ENCODE measurements around the gene STT3B.

DNA sequence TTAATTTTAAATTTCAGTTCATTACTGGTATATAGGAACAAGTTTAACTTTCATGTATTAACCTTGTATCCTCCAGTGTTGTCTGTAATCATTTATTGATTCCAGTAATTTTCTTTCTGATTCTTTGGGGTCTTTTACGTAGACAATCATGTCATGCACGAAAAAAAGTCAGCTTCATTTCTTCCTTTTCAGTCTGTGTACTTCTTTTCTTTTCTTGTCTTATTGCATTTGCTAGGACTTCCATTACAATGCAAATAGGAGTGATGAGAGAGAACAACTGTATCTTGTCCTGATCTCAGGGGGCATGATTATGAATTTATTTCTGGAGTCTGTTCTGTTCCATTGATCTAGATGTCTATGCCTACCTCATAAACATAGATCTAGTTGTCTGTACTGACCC is 56.5 kb downstream of the STT3B start:
- no peak for TF ChIP-seq POLR2A (IDR thresholded peaks at IDR 0.05)
- TF ChIP-seq, protein P1, sequence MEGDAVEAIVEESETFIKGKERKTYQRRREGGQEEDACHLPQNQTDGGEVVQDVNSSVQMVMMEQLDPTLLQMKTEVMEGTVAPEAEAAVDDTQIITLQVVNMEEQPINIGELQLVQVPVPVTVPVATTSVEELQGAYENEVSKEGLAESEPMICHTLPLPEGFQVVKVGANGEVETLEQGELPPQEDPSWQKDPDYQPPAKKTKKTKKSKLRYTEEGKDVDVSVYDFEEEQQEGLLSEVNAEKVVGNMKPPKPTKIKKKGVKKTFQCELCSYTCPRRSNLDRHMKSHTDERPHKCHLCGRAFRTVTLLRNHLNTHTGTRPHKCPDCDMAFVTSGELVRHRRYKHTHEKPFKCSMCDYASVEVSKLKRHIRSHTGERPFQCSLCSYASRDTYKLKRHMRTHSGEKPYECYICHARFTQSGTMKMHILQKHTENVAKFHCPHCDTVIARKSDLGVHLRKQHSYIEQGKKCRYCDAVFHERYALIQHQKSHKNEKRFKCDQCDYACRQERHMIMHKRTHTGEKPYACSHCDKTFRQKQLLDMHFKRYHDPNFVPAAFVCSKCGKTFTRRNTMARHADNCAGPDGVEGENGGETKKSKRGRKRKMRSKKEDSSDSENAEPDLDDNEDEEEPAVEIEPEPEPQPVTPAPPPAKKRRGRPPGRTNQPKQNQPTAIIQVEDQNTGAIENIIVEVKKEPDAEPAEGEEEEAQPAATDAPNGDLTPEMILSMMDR (IDR thresholded peaks at IDR 0.05): no peak

All from right lobe of liver (tissue), 4 donors.